HG03066 (cell line): Measurements from ENCODE around the gene RYK.
"Not testable (repeated sequence)": the region's sequence is repeated elsewhere in the genome, so short reads cannot be mapped to it uniquely, and the experiment has no call there.

Source experiments
- ATAC-seq: cut with Tn5 transposase; IDR thresholded peaks from one replicate; pipeline ENCODE4 v1.9.1; 2021; ENCODE audit warnings: low read depth; ENCODE audit not compliant: unreplicated experiment

The RYK gene

GRCh38 chr3:134228035-134228434, 22.6 kb downstream of the RYK start:
- ATAC-seq, result no peak

GRCh38 chr3:134224796-134225156, 25.9 kb downstream of the RYK start:
- ATAC-seq, result not testable (repeated sequence)

GRCh38 chr3:134222835-134223234, 27.8 kb downstream of the RYK start:
- ATAC-seq, result no peak

- no peak for ATAC-seq
Observed at GRCh38 chr3:134216851-134217250, 33.8 kb downstream of the RYK start.

- ATAC-seq, result no peak
Observed at GRCh38 chr3:134216191-134216764, 34.4 kb downstream of the RYK start.

GRCh38 chr3:134214239-134214638, 36.4 kb downstream of the RYK start:
- no peak for ATAC-seq

GRCh38 chr3:134212967-134213665, 37.5 kb downstream of the RYK start:
- ATAC-seq, result peak; percentile 74

- ATAC-seq, result no peak
Observed at GRCh38 chr3:134211797-134212196, 38.9 kb downstream of the RYK start.

- ATAC-seq, result no peak
Observed at GRCh38 chr3:134205451-134205850, 45.2 kb downstream of the RYK start.

- no peak for ATAC-seq
Observed at GRCh38 chr3:134201201-134202130, 49.2 kb downstream of the RYK start.

- ATAC-seq, result not testable (repeated sequence)
Observed at GRCh38 chr3:134199880-134200279, 50.8 kb downstream of the RYK start.

- no peak for ATAC-seq
Observed at GRCh38 chr3:134199240-134199639, 51.4 kb downstream of the RYK start.

- ATAC-seq, result no peak
Observed at GRCh38 chr3:134198414-134198813, 52.2 kb downstream of the RYK start.

- peak; percentile 76 for ATAC-seq
Observed at GRCh38 chr3:134197681-134198261, 52.9 kb downstream of the RYK start.

- no peak for ATAC-seq
Observed at GRCh38 chr3:134194247-134194646, 56.4 kb downstream of the RYK start.

GRCh38 chr3:134190250-134190649, 60.4 kb downstream of the RYK start:
- no peak for ATAC-seq

GRCh38 chr3:134189849-134190248, 60.8 kb downstream of the RYK start:
- no peak for ATAC-seq

GRCh38 chr3:134186391-134186790, 64.3 kb downstream of the RYK start:
- ATAC-seq, result no peak

- ATAC-seq, result no peak
Observed at GRCh38 chr3:134180761-134181160, 69.9 kb downstream of the RYK start.

GRCh38 chr3:134179508-134179907, 71.2 kb downstream of the RYK start:
- no peak for ATAC-seq

GRCh38 chr3:134163096-134163495, 87.6 kb downstream of the RYK start:
- ATAC-seq, result no peak
